Naive B cell (primary cell): ENCODE results near the gene RALGPS1. TPM values are rescaled to one million over a fixed set of nuclear protein-coding genes. Genes with fewer than 3 reads are reported as not detected.

Experiments used
- ATAC-seq, 2 donors: fragments of 150-1000 bp; cut with Tn5 transposase; 2 replicates each; pipeline ENCODE4 v1.10.0; 2021; ENCODE audit warnings: low read depth in 2 of 2, mild to moderate bottlenecking in 2 of 2, moderate library complexity in 2 of 2
- DNase-seq: peaks from one replicate; pipeline ENCODE4 v3.0.0; 2022
- H3K27ac Mint-ChIP-seq, 6 donors: one replicate each; pipeline ENCODE4 v1.8.0; 2020 to 2022; ENCODE audit warnings: mild to moderate bottlenecking in 6 of 6, mixed read lengths in 6 of 6, moderate library complexity in 5 of 6, inconsistent platforms in 2 of 6
- H3K27me3 Mint-ChIP-seq, 3 donors: one replicate each; pipeline ENCODE4 v1.8.0; 2021 to 2022; ENCODE audit warnings: mixed read lengths in 3 of 3, mild to moderate bottlenecking in 1 of 3
- H3K36me3 Mint-ChIP-seq, 2 donors: one replicate each; pipeline ENCODE4 v1.8.0; 2020 to 2022; ENCODE audit warnings: mixed read lengths in 2 of 2, inconsistent platforms in 1 of 2, mild to moderate bottlenecking in 1 of 2
- H3K4me1 Mint-ChIP-seq, 3 donors: one replicate each; pipeline ENCODE4 v1.8.0; 2020 to 2022; ENCODE audit warnings: mixed read lengths in 3 of 3, inconsistent platforms in 1 of 3, mild to moderate bottlenecking in 1 of 3, moderate library complexity in 1 of 3
- H3K4me3 Mint-ChIP-seq, 8 donors: one replicate each; pipeline ENCODE4 v1.8.0; 2020 to 2022; ENCODE audit warnings: mild to moderate bottlenecking in 8 of 8, mixed read lengths in 8 of 8, moderate library complexity in 8 of 8, inconsistent platforms in 2 of 8
- H3K9me3 Mint-ChIP-seq, 7 donors: one replicate each; pipeline ENCODE4 v1.8.0; 2020 to 2022; ENCODE audit warnings: mixed read lengths in 7 of 7, mild to moderate bottlenecking in 5 of 7, inconsistent platforms in 2 of 7, moderate library complexity in 1 of 7
- polyA plus RNA-seq, 6 donors: library from polyadenylated mRNA; unstranded; fragments of 300-500 nt; fragmentation: Illumina TruSeq; gene quantifications; one replicate each; pipeline ENCODE4 v1.2.3, GENCODE V29; 2021; ENCODE audit warnings: low read depth in 6 of 6

The RALGPS1 gene
- polyA plus RNA-seq, 6 donors from 2014 or later: 3.0 to 7.9 (median 5.4) TPM

DNA sequence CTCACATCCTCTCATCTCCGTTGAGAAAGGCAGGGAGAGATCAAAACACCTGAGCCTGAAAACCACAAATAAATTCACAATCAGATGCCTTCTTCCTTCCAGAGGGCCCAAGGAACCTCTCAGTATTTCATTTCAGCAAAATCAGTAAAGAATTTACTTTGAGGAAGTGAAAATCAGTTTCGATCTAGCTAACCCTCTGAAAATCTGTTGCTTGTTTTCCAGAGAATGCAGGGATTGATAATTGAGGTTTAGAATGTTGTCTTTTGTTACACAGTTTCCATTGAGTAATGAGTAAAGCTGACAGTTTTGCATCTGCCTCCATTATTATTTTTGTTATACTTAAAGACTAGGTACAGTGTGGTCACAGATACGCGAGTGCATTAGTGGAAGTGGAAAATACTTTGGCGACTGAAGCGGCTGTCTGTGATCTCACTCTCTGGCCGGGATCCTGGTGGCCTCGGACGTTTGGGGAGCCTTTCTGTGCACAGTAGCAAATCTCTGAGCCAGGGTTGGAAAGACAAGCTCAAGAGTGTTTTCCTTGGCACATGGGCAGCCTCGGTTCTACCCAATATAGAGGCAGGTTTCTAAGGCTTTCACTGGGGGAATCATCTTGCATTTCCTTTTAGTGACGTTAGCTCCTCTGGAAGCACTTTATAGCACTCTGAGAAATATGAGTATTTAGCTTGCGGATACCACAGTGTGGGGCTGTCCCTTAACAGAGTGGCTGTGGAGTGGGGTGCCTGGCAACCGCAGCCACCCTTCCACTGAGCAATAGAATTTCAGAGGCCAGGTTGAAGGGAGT is 240.0 kb downstream of the RALGPS1 start:
- peak overlapping the region in 5 of 8 donors; percentile 5 to 59 (median 26) for H3K4me3 Mint-ChIP-seq
- ATAC-seq (peak; percentile 45 to 51), DNase-seq (peak; percentile 6)
- H3K4me1 Mint-ChIP-seq: peaks cover 14 to 29% (median 23%) of the 10 kb centered on the region in 3 donors
- H3K27me3 Mint-ChIP-seq: no peaks in the 10 kb centered on the region
- H3K27ac Mint-ChIP-seq: peak overlapping the region in 5 of 6 donors; percentile 6 to 82 (median 38)
- no peaks in the 10 kb centered on the region for H3K9me3 Mint-ChIP-seq
- H3K36me3 Mint-ChIP-seq: no peaks in the 10 kb centered on the region

DNA sequence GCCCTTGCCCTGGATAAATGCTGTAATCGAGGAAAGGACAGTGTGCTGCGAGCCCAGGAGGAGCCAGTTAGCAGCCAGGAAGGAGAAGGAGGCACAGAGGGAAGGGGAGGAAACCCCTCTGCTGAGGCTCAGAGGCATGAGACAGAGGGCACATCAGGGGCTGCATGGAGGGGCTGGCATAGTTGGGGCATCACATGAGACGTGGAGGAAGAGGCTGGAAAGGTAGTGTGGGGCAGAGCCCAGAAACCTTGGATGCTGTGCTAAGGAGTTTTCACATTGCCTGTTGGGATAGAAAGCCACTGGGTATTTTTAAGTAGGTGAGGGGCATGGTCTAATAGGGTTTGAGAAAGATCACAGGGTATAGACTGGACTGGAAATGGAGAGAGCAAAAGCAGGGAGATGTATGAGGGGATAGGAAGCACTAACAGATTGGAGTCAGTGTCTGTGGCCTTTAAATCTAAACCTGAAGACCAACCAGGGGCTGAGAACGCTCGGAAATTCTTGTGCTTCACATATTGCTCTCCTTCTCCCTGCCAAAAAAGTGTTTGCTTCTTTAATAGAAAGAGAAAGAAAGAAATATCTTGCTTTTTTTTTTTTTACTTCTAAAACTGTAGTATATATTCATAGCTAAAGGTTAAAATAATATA is 240.9 kb downstream of the RALGPS1 start:
- no peaks in the 10 kb centered on the region for H3K27me3 Mint-ChIP-seq
- no peak for ATAC-seq
- no peaks in the 10 kb centered on the region for H3K36me3 Mint-ChIP-seq
- H3K9me3 Mint-ChIP-seq: no peaks in the 10 kb centered on the region
- H3K4me1 Mint-ChIP-seq: peaks cover 14 to 29% (median 23%) of the 10 kb centered on the region in 3 donors
- peak overlapping the region in 2 of 6 donors; percentile 10 to 80 for H3K27ac Mint-ChIP-seq
- H3K4me3 Mint-ChIP-seq: peak overlapping the region in 1 of 8 donors; percentile 0
- DNase-seq: no peak

DNA sequence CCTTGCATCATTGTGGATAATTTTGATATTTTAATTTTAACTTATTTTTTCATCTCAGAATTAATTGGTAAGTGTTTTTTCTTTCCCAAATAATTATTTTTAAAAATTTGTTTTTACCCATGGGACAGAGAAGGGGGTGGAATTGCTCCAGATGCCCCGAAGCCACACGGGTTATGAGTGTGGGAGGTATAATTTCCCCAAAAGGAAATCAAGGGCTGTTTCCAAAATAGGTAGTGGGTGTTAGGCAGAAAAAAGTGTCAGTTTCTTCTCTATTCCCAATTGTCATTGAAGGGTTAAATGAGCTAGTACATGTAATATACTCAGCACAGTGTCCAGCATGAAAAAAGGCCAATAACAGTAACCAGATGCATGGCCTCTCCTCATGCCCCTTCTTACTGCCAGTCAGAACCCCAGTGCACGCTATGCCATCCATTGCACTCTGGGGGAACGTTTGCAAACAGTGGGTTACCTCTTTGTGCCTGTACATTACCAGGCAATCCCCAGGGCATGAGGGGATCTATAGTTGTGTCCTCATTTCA is 244.3 kb downstream of the RALGPS1 start:
- H3K36me3 Mint-ChIP-seq: no peaks in the 10 kb centered on the region
- no peak for DNase-seq
- no peak overlapping the region for H3K27ac Mint-ChIP-seq
- no peak overlapping the region for H3K4me3 Mint-ChIP-seq
- H3K4me1 Mint-ChIP-seq: peaks cover 4 to 22% (median 13%) of the 10 kb centered on the region in 3 donors
- no peaks in the 10 kb centered on the region for H3K9me3 Mint-ChIP-seq
- ATAC-seq: no peak
- no peaks in the 10 kb centered on the region for H3K27me3 Mint-ChIP-seq

DNA sequence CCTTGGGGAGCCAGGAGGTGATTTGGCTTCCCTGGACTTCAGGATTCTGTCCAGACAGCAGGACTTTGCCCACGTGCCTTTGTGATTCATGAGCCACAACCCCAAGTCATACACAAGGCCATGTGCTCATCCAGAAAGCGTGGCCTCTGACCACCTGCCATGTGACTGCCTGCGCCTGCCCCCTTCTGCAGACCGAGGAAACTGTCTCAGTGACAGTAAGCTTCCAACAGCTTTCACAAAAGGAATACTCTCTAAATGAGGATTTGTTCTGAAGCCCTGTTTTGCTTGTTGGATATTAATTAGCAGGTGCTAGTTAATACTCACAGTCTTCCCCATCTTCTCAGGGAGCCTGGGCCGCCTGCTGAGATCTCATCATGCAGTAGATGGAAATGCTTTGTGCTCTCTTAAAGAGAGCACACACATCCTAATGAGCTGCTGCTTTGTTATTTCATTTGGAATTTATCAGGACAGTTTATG is 244.8 kb downstream of the RALGPS1 start:
- Mint-ChIP-seq H3K9me3 (no peaks in the 10 kb centered on the region), H3K4me3 (no peak overlapping the region), H3K27me3 (no peaks in the 10 kb centered on the region), H3K4me1 (peaks cover under 1 to 18% (median 8%) of the 10 kb centered on the region in 3 donors), H3K36me3 (no peaks in the 10 kb centered on the region), H3K27ac (no peak overlapping the region)
- no peak for ATAC-seq
- no peak for DNase-seq

DNA sequence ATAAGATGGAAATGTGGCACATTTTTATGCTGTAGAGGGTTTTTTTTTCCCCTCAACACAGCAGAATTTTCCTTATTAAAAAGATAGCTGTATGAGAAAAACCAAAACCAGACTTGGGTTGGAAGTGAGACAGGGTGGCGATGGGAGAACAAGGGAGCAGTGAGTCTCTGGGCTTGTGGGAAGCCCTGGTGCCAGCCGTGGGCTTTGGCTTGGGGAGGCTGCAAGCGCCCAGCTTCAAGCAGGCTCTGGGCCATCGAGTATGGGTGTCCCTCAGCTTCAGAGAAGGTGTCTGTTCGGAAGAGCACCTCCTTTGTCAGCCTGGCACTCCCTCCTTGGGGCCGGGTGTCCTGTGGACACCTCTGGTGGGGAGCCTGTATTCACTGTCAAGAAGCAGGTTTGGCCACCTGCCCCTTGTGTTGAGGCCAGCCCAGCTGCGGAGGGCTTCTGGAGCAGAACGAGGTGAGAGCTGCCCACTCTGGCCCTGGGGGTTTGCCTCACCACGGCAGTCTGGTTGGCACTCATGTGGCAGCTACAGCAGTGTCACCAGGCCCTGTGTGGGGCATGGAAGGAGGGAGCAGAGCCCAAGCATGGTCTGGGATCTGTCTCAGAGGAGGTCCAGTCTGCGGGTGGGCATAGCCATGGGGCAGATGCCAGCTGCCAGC is 245.5 kb downstream of the RALGPS1 start:
- Mint-ChIP-seq H3K4me3 (no peak overlapping the region), H3K27me3 (no peaks in the 10 kb centered on the region), H3K9me3 (no peaks in the 10 kb centered on the region), H3K4me1 (peaks cover 0 to 11% (median 1%) of the 10 kb centered on the region in 3 donors), H3K27ac (peak overlapping the region in 1 of 6 donors; percentile 42), H3K36me3 (no peaks in the 10 kb centered on the region)
- no peak for ATAC-seq
- no peak for DNase-seq

DNA sequence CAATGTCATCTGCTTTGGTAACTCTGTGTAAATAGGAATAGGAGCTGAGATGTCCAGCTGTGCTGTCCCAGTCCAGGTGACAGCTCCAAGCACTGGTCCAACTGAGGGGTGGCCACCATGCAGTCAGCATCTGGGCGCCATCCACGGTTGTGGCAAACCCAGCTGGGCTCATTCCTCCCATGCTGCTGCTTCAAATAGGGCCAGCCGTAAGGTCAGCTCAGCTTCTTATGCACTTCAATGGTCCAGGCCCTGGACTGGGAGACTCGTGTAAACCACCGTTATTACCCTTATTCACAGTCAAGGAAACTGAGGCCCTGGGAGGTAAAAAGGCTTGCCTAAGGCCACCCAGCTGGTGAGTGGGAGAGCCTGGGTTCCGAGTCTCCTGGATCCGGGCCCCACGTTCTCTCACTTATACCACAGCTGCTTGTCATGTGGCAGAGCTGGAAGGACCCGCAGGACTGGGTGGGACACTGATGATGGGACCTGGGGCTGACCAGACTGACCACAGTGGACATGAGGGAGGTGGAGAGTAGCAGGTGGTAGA is 246.6 kb downstream of the RALGPS1 start:
- no peak for ATAC-seq
- H3K27ac Mint-ChIP-seq: peak overlapping the region in 1 of 6 donors; percentile 41
- DNase-seq: no peak
- peaks cover 0 to 3% (median 0%) of the 10 kb centered on the region in 7 donors for H3K9me3 Mint-ChIP-seq
- H3K36me3 Mint-ChIP-seq: no peaks in the 10 kb centered on the region
- H3K4me3 Mint-ChIP-seq: no peak overlapping the region
- H3K4me1 Mint-ChIP-seq: peaks cover 3 to 11% (median 7%) of the 10 kb centered on the region in 3 donors
- no peaks in the 10 kb centered on the region for H3K27me3 Mint-ChIP-seq

DNA sequence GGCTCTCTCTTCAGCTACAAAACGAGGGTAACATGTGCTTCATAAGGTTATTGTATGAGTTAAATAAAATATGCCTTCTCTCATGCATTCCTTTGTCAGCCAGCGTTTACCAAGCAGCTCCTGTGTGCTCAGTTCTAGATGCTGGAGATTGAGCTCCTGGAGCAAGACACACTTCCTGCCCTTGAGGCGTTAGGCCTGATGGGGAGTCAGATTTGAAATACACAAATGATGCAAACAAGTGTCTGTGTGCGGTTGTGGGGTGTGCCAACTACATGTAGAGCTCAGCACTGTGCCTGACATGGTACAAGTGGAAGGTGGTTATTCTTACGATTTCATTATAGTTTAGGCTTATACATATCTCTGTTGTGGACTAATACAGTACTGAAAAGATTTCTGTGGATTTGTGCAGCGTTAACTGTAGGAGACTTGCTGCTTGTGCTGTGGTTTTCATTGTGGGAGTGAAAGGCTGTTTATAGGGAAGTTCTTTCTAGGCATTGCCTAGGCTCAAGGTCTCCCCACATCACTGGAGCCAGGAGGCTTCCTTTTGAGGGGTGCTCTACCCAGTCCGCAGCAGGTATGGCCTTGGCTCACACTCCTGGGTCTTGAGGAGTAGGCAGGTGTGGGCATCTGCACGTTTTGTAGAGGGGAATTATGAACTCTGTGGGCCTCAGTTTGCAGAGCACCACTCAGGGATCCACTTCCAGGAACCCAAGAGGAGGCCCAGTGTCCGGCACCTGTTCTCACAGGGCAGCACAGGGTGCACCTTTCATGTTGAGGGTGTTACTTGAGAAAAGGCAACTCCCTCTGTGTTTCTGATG is 247.7 kb downstream of the RALGPS1 start:
- Mint-ChIP-seq H3K9me3 (peaks cover 0 to 6% (median 0%) of the 10 kb centered on the region in 7 donors), H3K4me1 (peaks cover 12 to 20% (median 18%) of the 10 kb centered on the region in 3 donors), H3K4me3 (no peak overlapping the region), H3K27me3 (no peaks in the 10 kb centered on the region), H3K36me3 (no peaks in the 10 kb centered on the region), H3K27ac (peak overlapping the region in 2 of 6 donors; percentile 32 to 63)
- DNase-seq (no peak), ATAC-seq (no peak)

DNA sequence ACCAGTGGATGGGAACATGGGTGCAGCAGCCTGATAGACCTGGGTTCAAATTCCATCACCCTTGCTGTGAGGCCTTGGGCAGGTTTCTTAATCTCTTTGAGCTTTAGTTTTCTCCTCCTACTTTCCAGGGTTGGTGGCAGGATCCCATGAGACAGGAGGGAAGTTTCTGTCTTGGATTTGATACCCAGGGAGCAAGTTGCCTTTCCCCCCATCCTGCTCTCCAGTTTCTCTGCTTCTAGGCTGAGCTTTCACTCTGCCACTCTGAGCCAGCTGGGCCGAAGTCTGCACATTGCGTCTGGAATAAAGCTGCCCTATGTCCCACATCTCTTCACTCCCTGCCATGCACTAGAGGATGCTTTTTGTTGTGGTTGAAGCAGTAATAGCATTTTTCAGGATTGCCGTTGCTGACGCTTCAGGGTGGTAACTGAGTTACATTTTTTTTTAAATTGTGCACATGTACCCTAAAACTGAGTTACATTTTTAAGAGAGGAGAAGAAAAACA is 248.3 kb downstream of the RALGPS1 start:
- DNase-seq (no peak), ATAC-seq (no peak)
- peaks cover 19 to 27% (median 25%) of the 10 kb centered on the region in 3 donors for H3K4me1 Mint-ChIP-seq
- no peaks in the 10 kb centered on the region for H3K27me3 Mint-ChIP-seq
- H3K36me3 Mint-ChIP-seq: no peaks in the 10 kb centered on the region
- H3K4me3 Mint-ChIP-seq: no peak overlapping the region
- peaks cover 0 to 6% (median 0%) of the 10 kb centered on the region in 7 donors for H3K9me3 Mint-ChIP-seq
- H3K27ac Mint-ChIP-seq: peak overlapping the region in 1 of 6 donors; percentile 39

DNA sequence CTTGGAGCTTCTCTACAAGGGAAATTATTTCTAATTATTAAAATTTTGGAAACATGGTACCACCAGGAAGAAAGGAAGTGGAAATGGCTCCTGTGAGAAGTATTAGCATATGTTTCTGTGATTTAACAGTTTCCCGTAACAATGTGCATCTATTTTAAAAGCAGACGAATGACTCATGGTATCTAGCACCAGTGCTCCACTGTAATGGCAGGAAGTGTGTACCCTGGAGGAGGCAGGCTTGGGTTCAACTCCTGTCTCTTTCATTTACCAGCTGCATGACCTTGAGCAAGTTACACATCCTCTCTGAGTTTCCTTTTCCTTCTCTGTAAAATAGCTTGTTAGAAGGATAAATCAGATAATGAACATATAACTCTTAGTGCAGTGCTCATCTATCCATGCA is 248.8 kb downstream of the RALGPS1 start:
- Mint-ChIP-seq H3K9me3 (peaks cover 0 to 6% (median 0%) of the 10 kb centered on the region in 7 donors), H3K27me3 (no peaks in the 10 kb centered on the region), H3K4me1 (peaks cover 21 to 31% (median 27%) of the 10 kb centered on the region in 3 donors), H3K4me3 (no peak overlapping the region), H3K36me3 (no peaks in the 10 kb centered on the region), H3K27ac (no peak overlapping the region)
- ATAC-seq (no peak), DNase-seq (no peak)

DNA sequence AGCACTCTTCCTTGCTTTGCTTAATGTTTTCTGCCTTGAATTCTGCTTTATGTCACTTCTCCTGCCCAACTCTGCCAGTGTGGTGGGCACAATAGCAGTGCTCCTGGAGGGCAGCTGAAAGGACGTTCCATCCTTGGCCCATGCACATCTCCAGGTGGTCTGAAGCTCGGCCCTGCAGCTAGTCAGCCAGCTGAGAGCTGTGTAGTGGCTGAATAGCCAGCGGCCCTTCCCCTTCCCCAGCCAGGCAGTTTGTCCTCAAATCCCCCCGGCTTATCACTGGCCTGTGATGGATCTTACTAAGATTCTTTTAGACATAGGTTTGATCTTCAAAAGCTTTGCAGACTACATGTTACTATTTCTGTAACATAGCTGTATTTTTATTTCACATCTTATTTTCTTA is 250.5 kb downstream of the RALGPS1 start:
- no peak for DNase-seq
- Mint-ChIP-seq H3K27ac (peak overlapping the region in 1 of 6 donors; percentile 16), H3K36me3 (no peaks in the 10 kb centered on the region), H3K4me3 (peak overlapping the region in 1 of 8 donors; percentile 42), H3K4me1 (peaks cover 21 to 32% (median 31%) of the 10 kb centered on the region in 3 donors), H3K27me3 (no peaks in the 10 kb centered on the region), H3K9me3 (peaks cover 0 to 6% (median 0%) of the 10 kb centered on the region in 7 donors)
- no peak for ATAC-seq

DNA sequence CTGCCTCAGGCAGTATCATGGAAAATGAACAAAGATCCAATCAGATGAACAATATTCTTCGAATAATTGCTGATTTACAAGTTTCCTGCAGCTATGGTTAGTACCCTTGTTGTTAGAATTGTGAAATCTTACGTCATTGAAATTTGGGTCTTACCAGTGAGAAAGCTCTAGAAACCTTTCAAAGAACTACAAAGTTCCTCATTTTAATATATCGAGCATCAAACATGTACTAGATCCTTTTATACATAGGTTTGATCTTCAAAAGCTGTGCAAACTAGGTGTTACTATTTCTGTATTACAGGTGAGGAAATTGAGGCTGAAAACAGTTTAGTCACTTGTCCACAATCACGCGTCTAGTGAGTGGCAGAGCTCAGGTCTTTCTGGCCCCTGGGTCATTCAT is 251.5 kb downstream of the RALGPS1 start:
- Mint-ChIP-seq H3K9me3 (peaks cover 0 to 6% (median 0%) of the 10 kb centered on the region in 7 donors), H3K27ac (peak overlapping the region in 5 of 6 donors; percentile 48 to 94 (median 84)), H3K4me1 (peaks cover 21 to 32% (median 31%) of the 10 kb centered on the region in 3 donors), H3K36me3 (no peaks in the 10 kb centered on the region), H3K4me3 (peak overlapping the region in 5 of 8 donors; percentile 24 to 86 (median 44)), H3K27me3 (no peaks in the 10 kb centered on the region)
- ATAC-seq: peak; percentile 24 to 35
- DNase-seq: peak; percentile 5
